Testis (tissue), 2 donors: ENCODE results near the gene TRIM9.

Experiments
- CTCF ChIP-seq, 3 experiments: fragments of 450-650 bp in 2 of 3; fragments of 200-600 bp in 1 of 3; sonication (generic) in 1 of 3; IDR thresholded peaks; one replicate each; pipeline ENCODE4 v1.5.1; 2016 to 2019; ENCODE audit warnings: antibody characterized with exemption in 3 of 3, mild to moderate bottlenecking in 2 of 3, moderate library complexity in 1 of 3
- POLR2A ChIP-seq: fragments of 450-650 bp; IDR thresholded peaks from one replicate; pipeline ENCODE4 v1.6.1; 2017; ENCODE audit warnings: antibody characterized with exemption, mild to moderate bottlenecking, moderate library complexity

GRCh38 chr14:51116682-51117081, 21.8 kb upstream of the TRIM9 start:
- TF ChIP-seq CTCF (IDR thresholded peaks at IDR 0.05) (no peak), POLR2A (no peak)
